ENCODE measurements around the gene ZNF14. TPM values are rescaled to one million over a fixed set of nuclear protein-coding genes. Genes with fewer than 3 reads are reported as not detected.

ZNF14 gene
- total and polyA plus RNA-seq, 3 experiments from 2014 or later: 7.4 to 8.9 (median 7.8) TPM

GRCh38 chr19:19663256-19664120, 69.4 kb downstream of the ZNF14 start, which contains the start of gene ATP13A1:
Gene ATP13A1 (minus strand): TSS chr19:19663676. CDS start chr19:19663666, 10 bp downstream.
- Mint-ChIP-seq H3K4me3 (peak within 1 kb of the TSS; percentile 86 to 96 (median 92)), H3K27ac (peak within 1 kb of the TSS; percentile 85 to 99 (median 98)), H3K4me1 (peaks cover 33 to 51% (median 44%) of the 10 kb centered on the region in 3 donors), H3K36me3 (peaks cover 3 to 39% (median 5%) of the 10 kb centered on the region in 3 donors), H3K9me3 (peaks cover 0 to 14% (median 4%) of the 10 kb centered on the region in 5 donors), H3K27me3 (peaks cover 0 to 1% of the 10 kb centered on the region in 2 donors)
- Histone ChIP-seq H3K27ac (ENCODE audit: low read depth, low read length) (peak within 1 kb of the TSS; percentile 94), H3K36me3 (ENCODE audit: insufficient read depth, low read length) (peaks cover 11% of the 10 kb centered on the region), H3K9me3 (ENCODE audit: low read length) (no peaks in the 10 kb centered on the region), H3K27me3 (ENCODE audit: insufficient read depth, low read length, poor library complexity, severe bottlenecking) (no peaks in the 10 kb centered on the region), H3K4me1 (ENCODE audit: insufficient read depth, low read length) (peaks cover 37% of the 10 kb centered on the region), H3K4me3 (ENCODE audit: low read length) (peak within 1 kb of the TSS; percentile 91)
- CTCF ChIA-PET: interaction anchor here (0.7 to 2.7 kb wide), 7 partner anchors 18 to 134 kb away, joined by 3 to 9 read pairs (median 3); partner anchors contain the start of genes GMIP and ZNF14
- peak; percentile 92 to 99 (median 95) for DNase-seq
- POLR2A ChIA-PET: interaction anchor here (0.5 to 1.7 kb wide), 17 partner anchors 10 to 1384 kb away, joined by 3 to 11 read pairs (median 6); partner anchors contain the start of genes GMIP, LPAR2, ZNF14 and ZNF253

- CTCF ChIA-PET: interaction anchor here (0.9 to 2.7 kb wide), 8 partner anchors 11 to 159 kb away, joined by 3 to 9 read pairs (median 4); partner anchors contain the start of genes GMIP, ZNF14 and ZNF506
- POLR2A ChIA-PET: interaction anchor here (0.5 to 1.7 kb wide), 11 partner anchors 10 to 238 kb away, joined by 3 to 11 read pairs (median 6); partner anchors contain the start of genes LPAR2, ZNF14, ZNF253 and ZNF506
- no peaks in the 10 kb centered on the region for H3K27me3 ChIP-seq (ENCODE audit: insufficient read depth, low read length, poor library complexity, severe bottlenecking)
- peak overlapping the region; percentile 94 for H3K27ac ChIP-seq (ENCODE audit: low read depth, low read length)
- Mint-ChIP-seq H3K36me3 (peaks cover 0 to 41% (median 8%) of the 10 kb centered on the region in 3 donors), H3K27ac (peak overlapping the region; percentile 85 to 99 (median 96)), H3K27me3 (peaks cover 0 to 1% of the 10 kb centered on the region in 2 donors), H3K4me1 (peaks cover 30 to 50% (median 42%) of the 10 kb centered on the region in 3 donors), H3K9me3 (peaks cover 0 to 10% (median 2%) of the 10 kb centered on the region in 5 donors), H3K4me3 (peak overlapping the region; percentile 86 to 95 (median 89))
- H3K9me3 ChIP-seq (ENCODE audit: low read length): no peaks in the 10 kb centered on the region
- H3K36me3 ChIP-seq (ENCODE audit: insufficient read depth, low read length): peaks cover 17% of the 10 kb centered on the region
- peaks cover 35% of the 10 kb centered on the region for H3K4me1 ChIP-seq (ENCODE audit: insufficient read depth, low read length)
- no peak for DNase-seq
- H3K4me3 ChIP-seq (ENCODE audit: low read length): peak overlapping the region; percentile 91
Measured at GRCh38 chr19:19662871-19663255, 70.0 kb downstream of the ZNF14 start.

GRCh38 chr19:19662344-19662743, 70.6 kb downstream of the ZNF14 start:
- CTCF ChIA-PET: interaction anchor here (0.9 to 2.7 kb wide), 9 partner anchors 11 to 159 kb away, joined by 3 to 9 read pairs (median 4); partner anchors contain the start of genes GMIP, ZNF14 and ZNF506

GRCh38 chr19:19661675-19662251, 71.1 kb downstream of the ZNF14 start:
- POLR2A ChIA-PET: interaction anchor here (1.0 to 1.5 kb wide), 4 partner anchors 9 to 204 kb away, joined by 3 to 7 read pairs (median 4); partner anchors contain the start of genes ZNF14 and ZNF253
- H3K4me3 ChIP-seq (ENCODE audit: low read length): peak overlapping the region; percentile 19
- DNase-seq: peak in 4 of 5 donors; percentile 35 to 75 (median 46)

More at GRCh38 chr19:19662344-19662743, 70.6 kb downstream of the ZNF14 start:
- H3K9me3 ChIP-seq (ENCODE audit: low read length): no peaks in the 10 kb centered on the region
- H3K27me3 Mint-ChIP-seq: peaks cover 0 to 1% of the 10 kb centered on the region in 2 donors
- H3K27ac Mint-ChIP-seq: peak overlapping the region; percentile 85 to 99 (median 97)
- H3K4me3 Mint-ChIP-seq: peak overlapping the region; percentile 86 to 95 (median 89)
- peak in 1 of 5 donors; percentile 43 for DNase-seq
- peaks cover 30% of the 10 kb centered on the region for H3K4me1 ChIP-seq (ENCODE audit: insufficient read depth, low read length)
- H3K27me3 ChIP-seq (ENCODE audit: insufficient read depth, low read length, poor library complexity, severe bottlenecking): no peaks in the 10 kb centered on the region
- H3K27ac ChIP-seq (ENCODE audit: low read depth, low read length): peak overlapping the region; percentile 94
- peaks cover 0 to 44% (median 8%) of the 10 kb centered on the region in 3 donors for H3K36me3 Mint-ChIP-seq
- POLR2A ChIA-PET: interaction anchor here (1.0 to 1.5 kb wide), 5 partner anchors 9 to 159 kb away, joined by 3 to 8 read pairs (median 5); partner anchors contain the start of genes ZNF14 and ZNF506
- peaks cover 22% of the 10 kb centered on the region for H3K36me3 ChIP-seq (ENCODE audit: insufficient read depth, low read length)
- peaks cover 0 to 7% (median 2%) of the 10 kb centered on the region in 5 donors for H3K9me3 Mint-ChIP-seq
- peaks cover 28 to 45% (median 38%) of the 10 kb centered on the region in 3 donors for H3K4me1 Mint-ChIP-seq
- peak overlapping the region; percentile 91 for H3K4me3 ChIP-seq (ENCODE audit: low read length)

GRCh38 chr19:19661141-19661674, 71.7 kb downstream of the ZNF14 start:
- Histone ChIP-seq H3K9me3 (ENCODE audit: low read length) (no peaks in the 10 kb centered on the region), H3K27me3 (ENCODE audit: insufficient read depth, low read length, poor library complexity, severe bottlenecking) (no peaks in the 10 kb centered on the region), H3K36me3 (ENCODE audit: insufficient read depth, low read length) (peaks cover 33% of the 10 kb centered on the region), H3K27ac (ENCODE audit: low read depth, low read length) (peak overlapping the region; percentile 45), H3K4me3 (ENCODE audit: low read length) (peak overlapping the region; percentile 17), H3K4me1 (ENCODE audit: insufficient read depth, low read length) (peaks cover 21% of the 10 kb centered on the region)
- peak overlapping the region; percentile 85 to 99 (median 96) for H3K27ac Mint-ChIP-seq
- H3K36me3 Mint-ChIP-seq: peaks cover 0 to 55% (median 9%) of the 10 kb centered on the region in 3 donors
- POLR2A ChIA-PET: interaction anchor here (0.5 to 1.2 kb wide), 3 partner anchors 10 to 243 kb away, joined by 3 read pairs; partner anchors contain the start of gene ZNF253
- DNase-seq: peak in 1 of 5 donors; percentile 45
- H3K4me1 Mint-ChIP-seq: peaks cover 26 to 39% (median 38%) of the 10 kb centered on the region in 3 donors
- CTCF ChIA-PET: interaction anchor here (0.6 to 2.1 kb wide), 4 partner anchors 10 to 160 kb away, joined by 3 to 5 read pairs (median 4); partner anchors contain the start of genes GMIP and ZNF506
- peak overlapping the region; percentile 86 to 95 (median 89) for H3K4me3 Mint-ChIP-seq
- peaks cover 0 to 2% (median 0%) of the 10 kb centered on the region in 5 donors for H3K9me3 Mint-ChIP-seq
- H3K27me3 Mint-ChIP-seq: peaks cover 0 to 1% of the 10 kb centered on the region in 2 donors

More at GRCh38 chr19:19661675-19662251, 71.1 kb downstream of the ZNF14 start:
- Mint-ChIP-seq H3K27me3 (peaks cover 0 to 1% of the 10 kb centered on the region in 2 donors), H3K36me3 (peaks cover 0 to 50% (median 9%) of the 10 kb centered on the region in 3 donors), H3K9me3 (peaks cover 0 to 4% (median 0%) of the 10 kb centered on the region in 5 donors), H3K4me1 (peaks cover 26 to 41% (median 38%) of the 10 kb centered on the region in 3 donors), H3K27ac (peak overlapping the region; percentile 85 to 99 (median 97)), H3K4me3 (peak overlapping the region; percentile 86 to 95 (median 89))
- CTCF ChIA-PET: interaction anchor here (0.9 to 2.1 kb wide), 7 partner anchors 10 to 160 kb away, joined by 3 to 7 read pairs (median 4); partner anchors contain the start of genes GMIP, ZNF14 and ZNF506
- Histone ChIP-seq H3K9me3 (ENCODE audit: low read length) (no peaks in the 10 kb centered on the region), H3K27me3 (ENCODE audit: insufficient read depth, low read length, poor library complexity, severe bottlenecking) (no peaks in the 10 kb centered on the region), H3K4me1 (ENCODE audit: insufficient read depth, low read length) (peaks cover 24% of the 10 kb centered on the region), H3K36me3 (ENCODE audit: insufficient read depth, low read length) (peaks cover 28% of the 10 kb centered on the region), H3K27ac (ENCODE audit: low read depth, low read length) (peak overlapping the region; percentile 94)
